ENCODE data around the gene FSCB. TPM values are rescaled to one million over a fixed set of nuclear protein-coding genes. Genes with fewer than 3 reads are reported as not detected.

Gene FSCB
- total and polyA plus RNA-seq, 9 of the 15 experiments (the other 6 are each of a cell fraction or from before 2014, with no cell fraction given) = not detected

DNA sequence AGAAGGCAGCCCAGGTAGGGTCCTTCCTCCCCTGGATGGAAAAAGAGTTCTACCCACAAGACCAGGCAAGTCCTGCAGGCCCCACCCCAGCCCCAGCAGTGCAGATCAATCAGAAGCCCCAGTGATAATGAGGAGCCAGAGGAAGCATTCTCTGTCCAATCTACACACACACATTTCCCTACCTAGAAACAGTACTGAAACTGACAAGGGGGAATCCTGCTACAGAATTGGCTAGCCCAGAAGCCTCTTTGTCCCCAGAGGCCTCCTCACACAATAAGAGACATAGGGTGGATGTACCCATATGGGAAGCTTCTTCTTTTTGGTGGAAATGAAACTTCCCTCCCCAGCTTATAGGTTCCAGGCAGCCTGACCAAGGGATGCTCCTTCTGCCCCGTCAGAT, 9.9 kb downstream of the FSCB start:
- no peak overlapping the region for H3K4me2 ChIP-seq (ENCODE audit: insufficient read depth, low read length)
- H3K79me2 ChIP-seq (ENCODE audit: control insufficient read depth, insufficient read depth, low read length) = no peaks in the 10 kb centered on the region
- no peak overlapping the region for H3K9ac ChIP-seq (ENCODE audit: insufficient read depth in 1 of 2, low read depth in 2 of 2, low read length in 2 of 2)
- no peak overlapping the region for H3K27ac ChIP-seq (ENCODE audit: extremely low read depth, low read depth, low read length)
- ChIA-PET CTCF (ENCODE audit: low intra/inter-chr PET ratio) (no interaction called here), POLR2A (no interaction called here)
- TF ChIP-seq NCOA2 (IDR thresholded peaks at IDR 0.05; ENCODE audit: partially characterized antibody in 2 of 2) = no peak
- TF ChIP-seq, protein P1, sequence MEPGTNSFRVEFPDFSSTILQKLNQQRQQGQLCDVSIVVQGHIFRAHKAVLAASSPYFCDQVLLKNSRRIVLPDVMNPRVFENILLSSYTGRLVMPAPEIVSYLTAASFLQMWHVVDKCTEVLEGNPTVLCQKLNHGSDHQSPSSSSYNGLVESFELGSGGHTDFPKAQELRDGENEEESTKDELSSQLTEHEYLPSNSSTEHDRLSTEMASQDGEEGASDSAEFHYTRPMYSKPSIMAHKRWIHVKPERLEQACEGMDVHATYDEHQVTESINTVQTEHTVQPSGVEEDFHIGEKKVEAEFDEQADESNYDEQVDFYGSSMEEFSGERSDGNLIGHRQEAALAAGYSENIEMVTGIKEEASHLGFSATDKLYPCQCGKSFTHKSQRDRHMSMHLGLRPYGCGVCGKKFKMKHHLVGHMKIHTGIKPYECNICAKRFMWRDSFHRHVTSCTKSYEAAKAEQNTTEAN (CRISPR knock-in tag; IDR thresholded peaks at IDR 0.05) = no peak
- no peak for TF ChIP-seq NCOA4 (IDR thresholded peaks at IDR 0.05; ENCODE audit: partially characterized antibody)
- intact Hi-C loops (cut with micrococcal nuclease) (no loop called here), in situ Hi-C loops (cut with MboI) (no loop called here)
- H4K20me1 ChIP-seq (replicated peaks; ENCODE audit: control insufficient read depth, insufficient read depth, low read length) = no peaks in the 10 kb centered on the region
- H3K4me1 ChIP-seq (replicated peaks in 1 of 2; ENCODE audit: control insufficient read depth in 2 of 2, insufficient read depth in 2 of 2, low read length in 2 of 2) = no peaks in the 10 kb centered on the region
- H3K4me3 ChIP-seq = no peak overlapping the region
- H3K36me3 ChIP-seq (ENCODE audit: control insufficient read depth, insufficient read depth, low read length) = no peaks in the 10 kb centered on the region
- WGBS (ENCODE audit: insufficient coverage, low coverage, missing lambda C conversion rate) = 0% methylated on average over 1 of the region's 1 CpG
- FAIRE-seq = no peak
- DNase-seq (ENCODE audit: extremely low read depth in 1 of 4, low spot score in 3 of 4) = no peak
- no peak overlapping the region for H2AFZ ChIP-seq (ENCODE audit: low read depth, low read length)
- H3K9me1 ChIP-seq (ENCODE audit: control insufficient read depth, insufficient read depth, low read length) = no peaks in the 10 kb centered on the region
- BruUV-seq (replicated peaks) = no TSS peak
- H3K9me3 ChIP-seq (replicated peaks; ENCODE audit: control insufficient read depth, insufficient read depth, low read depth, low read length) = no peaks in the 10 kb centered on the region
- no peak for ATAC-seq
- no peaks in the 10 kb centered on the region for H3K27me3 ChIP-seq (ENCODE audit: control insufficient read depth in 2 of 2, insufficient read depth in 2 of 2, low read length in 2 of 2)

DNA sequence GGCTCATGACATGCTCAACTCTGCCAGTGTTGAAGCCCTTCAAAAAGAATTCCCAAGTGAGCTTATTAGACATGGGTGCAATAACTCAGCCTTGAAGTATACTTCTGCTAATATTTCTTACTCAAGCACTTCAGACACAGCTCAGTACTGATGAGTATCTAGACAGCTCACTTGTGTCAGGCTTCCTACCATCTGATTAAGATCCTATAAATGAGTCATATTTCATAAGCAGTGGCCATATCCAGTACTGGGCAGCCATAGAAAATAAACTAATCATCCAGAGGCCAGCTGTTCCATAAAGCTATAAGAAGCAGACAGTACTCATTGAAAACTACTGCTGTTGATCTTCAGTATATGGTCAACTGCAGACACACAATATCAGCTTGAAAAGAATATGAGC, 12.9 kb downstream of the FSCB start:
- DNase-seq (ENCODE audit: extremely low read depth in 1 of 4, low spot score in 3 of 4) (no peak), ATAC-seq (no peak), FAIRE-seq (no peak)
- Histone ChIP-seq H3K36me3 (ENCODE audit: control insufficient read depth, insufficient read depth, low read length) (no peaks in the 10 kb centered on the region), H3K9me3 (replicated peaks; ENCODE audit: control insufficient read depth, insufficient read depth, low read depth, low read length) (no peaks in the 10 kb centered on the region), H3K4me1 (replicated peaks in 1 of 2; ENCODE audit: control insufficient read depth in 2 of 2, insufficient read depth in 2 of 2, low read length in 2 of 2) (no peaks in the 10 kb centered on the region), H3K79me2 (ENCODE audit: control insufficient read depth, insufficient read depth, low read length) (no peaks in the 10 kb centered on the region), H3K9me1 (ENCODE audit: control insufficient read depth, insufficient read depth, low read length) (no peaks in the 10 kb centered on the region), H3K4me3 (no peak overlapping the region), H4K20me1 (replicated peaks; ENCODE audit: control insufficient read depth, insufficient read depth, low read length) (no peaks in the 10 kb centered on the region), H2AFZ (ENCODE audit: low read depth, low read length) (no peak overlapping the region), H3K9ac (ENCODE audit: insufficient read depth in 1 of 2, low read depth in 2 of 2, low read length in 2 of 2) (no peak overlapping the region), H3K27me3 (ENCODE audit: control insufficient read depth in 2 of 2, insufficient read depth in 2 of 2, low read length in 2 of 2) (no peaks in the 10 kb centered on the region), H3K4me2 (ENCODE audit: insufficient read depth, low read length) (no peak overlapping the region), H3K27ac (ENCODE audit: extremely low read depth, low read depth, low read length) (no peak overlapping the region)
- no peak for TF ChIP-seq POLR2B (IDR thresholded peaks at IDR 0.05; ENCODE audit: low read depth, partially characterized antibody)
- TF ChIP-seq MCM2 (IDR thresholded peaks at IDR 0.05; ENCODE audit: low read depth) = no peak
- TF ChIP-seq ZNF212 (CRISPR knock-in tag; IDR thresholded peaks at IDR 0.05) = no peak
- no peak for TF ChIP-seq BACH1 (tag; IDR thresholded peaks at IDR 0.05)
- no peak for TF ChIP-seq HDAC8 (tag; IDR thresholded peaks at IDR 0.05)
- TF ChIP-seq NCOA4 (IDR thresholded peaks at IDR 0.05; ENCODE audit: partially characterized antibody) = no peak
- TF ChIP-seq, protein P2, sequence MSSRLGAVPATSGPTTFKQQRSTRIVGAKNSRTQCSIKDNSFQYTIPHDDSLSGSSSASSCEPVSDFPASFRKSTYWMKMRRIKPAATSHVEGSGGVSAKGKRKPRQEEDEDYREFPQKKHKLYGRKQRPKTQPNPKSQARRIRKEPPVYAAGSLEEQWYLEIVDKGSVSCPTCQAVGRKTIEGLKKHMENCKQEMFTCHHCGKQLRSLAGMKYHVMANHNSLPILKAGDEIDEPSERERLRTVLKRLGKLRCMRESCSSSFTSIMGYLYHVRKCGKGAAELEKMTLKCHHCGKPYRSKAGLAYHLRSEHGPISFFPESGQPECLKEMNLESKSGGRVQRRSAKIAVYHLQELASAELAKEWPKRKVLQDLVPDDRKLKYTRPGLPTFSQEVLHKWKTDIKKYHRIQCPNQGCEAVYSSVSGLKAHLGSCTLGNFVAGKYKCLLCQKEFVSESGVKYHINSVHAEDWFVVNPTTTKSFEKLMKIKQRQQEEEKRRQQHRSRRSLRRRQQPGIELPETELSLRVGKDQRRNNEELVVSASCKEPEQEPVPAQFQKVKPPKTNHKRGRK (tag; IDR thresholded peaks at IDR 0.05) = no peak
- no peak for TF ChIP-seq FOXA1 (IDR thresholded peaks at IDR 0.05; ENCODE audit: borderline replicate concordance)
- TF ChIP-seq CBX1 (IDR thresholded peaks at IDR 0.05; ENCODE audit: low read depth) = no peak
- TF ChIP-seq, protein P3, sequence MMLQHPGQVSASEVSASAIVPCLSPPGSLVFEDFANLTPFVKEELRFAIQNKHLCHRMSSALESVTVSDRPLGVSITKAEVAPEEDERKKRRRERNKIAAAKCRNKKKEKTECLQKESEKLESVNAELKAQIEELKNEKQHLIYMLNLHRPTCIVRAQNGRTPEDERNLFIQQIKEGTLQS (IDR thresholded peaks at IDR 0.05) = no peak
- TF ChIP-seq, protein P3 (CRISPR knock-in tag; conservative IDR thresholded peaks at IDR 0.05) = no peak
- no peak for TF ChIP-seq TAF15 (IDR thresholded peaks at IDR 0.05; ENCODE audit: low read depth, low read length)
- TF ChIP-seq GABPB1 (CRISPR knock-in tag; IDR thresholded peaks at IDR 0.05) = no peak
- BruUV-seq (replicated peaks) = no TSS peak
- intact Hi-C loops (cut with micrococcal nuclease) = no loop called here
- POLR2A ChIA-PET = no interaction called here
- in situ Hi-C loops (cut with MboI) = no loop called here
- CTCF ChIA-PET (ENCODE audit: low intra/inter-chr PET ratio) = no interaction called here
